IPS-18a (cell line): ENCODE measurements around the gene ZNF791.
"Not testable (repeated sequence)": the region's sequence is repeated elsewhere in the genome, so short reads cannot be mapped to it uniquely, and the experiment has no call there.

Experiments
- H3K27ac ChIP-seq: one replicate; pipeline ENCODE4 v1.5.1; 2013; ENCODE audit warnings: low read length
- H3K27me3 ChIP-seq: one replicate; pipeline ENCODE4 v1.6.1; 2013; ENCODE audit warnings: mild to moderate bottlenecking, low read length; ENCODE audit not compliant: control insufficient read depth, insufficient read depth
- H3K36me3 ChIP-seq: one replicate; pipeline ENCODE4 v1.6.1; 2013; ENCODE audit warnings: low read depth, low read length; ENCODE audit not compliant: control insufficient read depth
- H3K4me1 ChIP-seq: one replicate; pipeline ENCODE4 v1.6.1; 2013; ENCODE audit warnings: low read depth, low read length; ENCODE audit not compliant: control insufficient read depth
- H3K4me3 ChIP-seq: one replicate; pipeline ENCODE4 v1.5.1; 2013; ENCODE audit warnings: low read length
- H3K9ac ChIP-seq: one replicate; pipeline ENCODE4 v1.6.1; 2013; ENCODE audit warnings: mild to moderate bottlenecking, low read length, moderate library complexity
- H3K9me3 ChIP-seq: one replicate; pipeline ENCODE4 v1.6.1; 2013; ENCODE audit warnings: low read depth, low read length; ENCODE audit not compliant: control insufficient read depth

The ZNF791 gene

DNA sequence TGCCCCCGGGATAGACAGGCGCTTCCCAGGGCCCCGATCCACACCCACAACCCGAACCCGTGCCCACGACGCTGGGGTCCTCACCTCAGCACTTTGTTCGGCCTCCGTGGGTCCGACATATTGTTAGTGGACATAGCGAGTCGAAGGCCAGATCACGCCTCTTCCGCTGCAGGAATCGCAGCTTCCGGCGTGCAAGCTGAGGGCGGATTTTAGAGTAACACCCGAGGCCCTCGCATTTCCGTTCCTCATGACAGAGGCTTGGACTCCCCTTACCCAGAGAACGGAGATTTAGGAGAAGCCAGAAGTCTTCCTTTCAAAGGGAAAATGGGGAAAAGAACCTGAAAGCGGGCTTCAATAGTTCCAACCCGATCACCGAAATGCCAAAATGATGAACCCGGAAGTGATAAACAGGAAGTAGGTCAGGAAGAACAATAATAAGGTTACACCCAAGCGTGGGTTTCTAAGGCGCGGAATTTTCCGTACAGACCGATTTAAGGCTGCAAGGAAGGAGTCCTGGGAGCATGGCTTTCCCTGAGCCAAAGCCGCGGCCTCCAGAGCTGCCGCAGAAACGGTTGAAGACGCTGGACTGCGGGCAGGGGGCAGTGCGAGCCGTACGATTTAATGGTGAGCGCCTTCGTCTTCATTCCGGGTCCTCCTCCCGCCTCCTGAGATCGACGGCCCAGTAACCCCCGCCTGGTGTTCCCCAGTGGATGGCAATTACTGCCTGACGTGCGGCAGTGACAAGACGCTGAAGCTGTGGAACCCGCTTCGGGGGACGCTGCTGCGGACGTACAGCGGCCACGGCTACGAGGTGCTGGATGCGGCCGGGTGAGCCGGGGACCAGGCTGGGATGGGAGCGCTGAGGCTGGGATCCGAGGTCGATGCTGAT lies 58.8 kb downstream of the ZNF791 start:
- H3K9ac ChIP-seq: peak overlapping the region; percentile 78
- no peaks in the 10 kb centered on the region for H3K4me1 ChIP-seq
- peak overlapping the region; percentile 80 for H3K4me3 ChIP-seq
- peaks cover 13% of the 10 kb centered on the region for H3K36me3 ChIP-seq
- H3K27ac ChIP-seq: peak overlapping the region; percentile 94
- no peaks in the 10 kb centered on the region for H3K9me3 ChIP-seq
- no peaks in the 10 kb centered on the region for H3K27me3 ChIP-seq

- Histone ChIP-seq H3K27me3 (no peaks in the 10 kb centered on the region), H3K4me1 (no peaks in the 10 kb centered on the region), H3K36me3 (peaks cover 18% of the 10 kb centered on the region), H3K27ac (no peak overlapping the region), H3K4me3 (peak overlapping the region; percentile 80), H3K9ac (peak overlapping the region; percentile 78), H3K9me3 (no peaks in the 10 kb centered on the region)
Measured at GRCh38 chr19:12670159-12670928, 59.6 kb downstream of the ZNF791 start.

DNA sequence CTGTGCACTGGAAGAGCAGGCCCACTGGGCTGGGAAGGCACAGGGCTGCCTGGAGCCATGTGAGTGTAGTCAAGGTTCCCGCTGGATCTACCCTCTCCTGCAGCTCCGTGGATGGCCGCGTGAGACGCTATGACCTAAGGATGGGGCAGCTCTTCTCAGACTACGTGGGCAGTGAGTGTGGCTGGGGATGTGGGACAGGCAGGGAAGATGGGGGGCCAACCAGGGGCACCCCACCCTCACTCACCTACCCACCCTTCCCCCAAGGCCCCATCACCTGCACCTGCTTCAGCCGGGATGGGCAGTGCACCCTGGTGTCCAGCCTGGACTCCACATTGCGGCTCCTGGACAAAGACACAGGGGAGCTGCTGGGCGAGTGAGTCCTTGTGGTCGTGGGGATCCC lies 62.0 kb downstream of the ZNF791 start:
- Histone ChIP-seq H3K36me3 (peaks cover 38% of the 10 kb centered on the region), H3K9me3 (no peaks in the 10 kb centered on the region), H3K4me1 (no peaks in the 10 kb centered on the region), H3K27me3 (no peaks in the 10 kb centered on the region), H3K27ac (no peak overlapping the region), H3K9ac (no peak overlapping the region), H3K4me3 (no peak overlapping the region)

- H3K4me3 ChIP-seq: no peak overlapping the region
- H3K36me3 ChIP-seq: peaks cover 58% of the 10 kb centered on the region
- no peaks in the 10 kb centered on the region for H3K9me3 ChIP-seq
- H3K9ac ChIP-seq: no peak overlapping the region
- H3K27ac ChIP-seq: no peak overlapping the region
- no peaks in the 10 kb centered on the region for H3K4me1 ChIP-seq
- H3K27me3 ChIP-seq: no peaks in the 10 kb centered on the region
Measured at GRCh38 chr19:12675399-12675798, 64.7 kb downstream of the ZNF791 start.

GRCh38 chr19:12675940-12676339 lies 65.2 kb downstream of the ZNF791 start:
- no peak overlapping the region for H3K9ac ChIP-seq
- no peak overlapping the region for H3K27ac ChIP-seq
- no peaks in the 10 kb centered on the region for H3K27me3 ChIP-seq
- H3K4me1 ChIP-seq: no peaks in the 10 kb centered on the region
- H3K36me3 ChIP-seq: peaks cover 58% of the 10 kb centered on the region
- no peaks in the 10 kb centered on the region for H3K9me3 ChIP-seq
- no peak overlapping the region for H3K4me3 ChIP-seq

GRCh38 chr19:12676384-12676792 lies 65.7 kb downstream of the ZNF791 start:
- Histone ChIP-seq H3K9me3 (no peaks in the 10 kb centered on the region), H3K27ac (no peak overlapping the region), H3K9ac (no peak overlapping the region), H3K36me3 (peaks cover 58% of the 10 kb centered on the region), H3K27me3 (no peaks in the 10 kb centered on the region), H3K4me3 (no peak overlapping the region), H3K4me1 (no peaks in the 10 kb centered on the region)

- no peak overlapping the region for H3K9ac ChIP-seq
- H3K4me3 ChIP-seq: no peak overlapping the region
- H3K36me3 ChIP-seq: peaks cover 58% of the 10 kb centered on the region
- no peak overlapping the region for H3K27ac ChIP-seq
- H3K9me3 ChIP-seq: no peaks in the 10 kb centered on the region
- H3K4me1 ChIP-seq: no peaks in the 10 kb centered on the region
- H3K27me3 ChIP-seq: no peaks in the 10 kb centered on the region
Measured at GRCh38 chr19:12676928-12677327, 66.2 kb downstream of the ZNF791 start.

DNA sequence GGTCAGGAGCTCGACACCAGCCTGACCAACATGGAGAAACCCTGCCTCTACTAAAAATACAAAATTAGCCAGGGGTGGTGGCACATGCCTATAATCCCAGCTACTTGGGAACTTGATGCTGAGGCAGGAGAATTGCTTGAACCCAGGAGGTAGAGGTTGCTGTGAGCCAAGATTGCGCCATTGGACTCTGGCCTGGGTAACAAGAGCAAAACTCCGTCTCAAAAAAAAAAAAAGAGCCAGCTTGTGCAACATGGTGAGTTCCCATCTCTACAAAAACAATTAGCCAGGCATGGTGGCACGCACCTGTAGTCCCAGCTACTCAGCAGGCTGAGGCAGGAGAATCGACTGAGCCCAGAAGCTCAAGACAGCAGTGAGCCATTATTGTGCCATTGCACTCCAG lies 67.3 kb downstream of the ZNF791 start:
- not testable (repeated sequence) for H3K4me3 ChIP-seq, H3K27me3 ChIP-seq, H3K9me3 ChIP-seq, H3K27ac ChIP-seq, H3K9ac ChIP-seq, H3K4me1 ChIP-seq
- peaks cover 56% of the 10 kb centered on the region for H3K36me3 ChIP-seq

- Histone ChIP-seq H3K4me1 (no peaks in the 10 kb centered on the region), H3K27ac (no peak overlapping the region), H3K9me3 (no peaks in the 10 kb centered on the region), H3K27me3 (no peaks in the 10 kb centered on the region), H3K4me3 (no peak overlapping the region), H3K36me3 (peaks cover 43% of the 10 kb centered on the region), H3K9ac (no peak overlapping the region)
Measured at GRCh38 chr19:12680034-12680433, 69.3 kb downstream of the ZNF791 start.

DNA sequence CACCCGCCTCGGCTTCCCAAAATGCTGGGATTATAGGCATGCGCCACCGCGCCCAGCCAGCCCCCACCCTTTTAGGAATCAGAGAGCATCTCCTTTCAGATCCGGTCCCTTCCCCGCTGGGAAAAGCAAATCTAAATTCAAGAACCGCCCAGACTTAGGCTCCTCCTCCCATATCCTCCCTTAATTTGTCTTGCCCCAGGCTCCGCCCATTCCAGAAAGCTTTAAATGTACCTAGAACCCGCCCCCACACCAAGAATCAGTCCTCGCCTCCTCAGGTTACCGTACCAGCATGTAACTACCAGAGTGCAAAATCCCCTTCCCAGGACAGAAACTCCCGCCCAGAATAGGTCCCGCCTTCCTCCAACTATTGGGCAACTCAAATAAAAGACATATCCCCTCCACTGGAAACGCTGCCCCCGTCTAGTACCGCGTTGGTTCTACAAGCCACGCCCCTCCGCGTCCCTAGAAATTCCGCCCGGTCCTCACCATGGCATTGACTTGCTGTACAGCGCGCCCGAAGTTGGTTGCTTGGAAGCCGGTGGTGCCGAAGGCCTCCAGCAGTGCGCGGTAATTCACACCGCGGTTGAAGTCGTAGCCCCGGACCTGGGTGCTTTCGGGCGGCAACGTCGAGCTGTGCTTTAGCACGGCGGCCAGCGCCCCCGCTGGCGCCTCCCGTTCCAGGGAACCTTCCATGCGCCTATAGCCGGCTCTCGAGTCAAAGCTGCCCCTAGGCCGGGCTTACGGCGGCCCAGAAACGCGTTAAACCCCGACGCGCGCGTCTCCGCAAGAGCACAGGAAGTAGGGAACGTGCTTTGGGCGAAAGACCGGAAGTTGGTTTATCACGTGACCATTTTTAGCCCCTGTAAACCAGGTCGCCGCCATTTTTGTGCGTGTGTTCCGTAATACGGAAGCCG lies 70.6 kb downstream of the ZNF791 start, which contains the start of gene DHPS:
Gene DHPS, minus strand, starts transcription at position 807 of the 914 bp plus-strand sequence. Its CDS starts 114 bp downstream, at position 693.
- Histone ChIP-seq H3K27ac (peak within 1 kb of the TSS; percentile 83), H3K4me1 (no peaks in the 10 kb centered on the region), H3K27me3 (no peaks in the 10 kb centered on the region), H3K36me3 (peaks cover 31% of the 10 kb centered on the region), H3K9ac (peak within 1 kb of the TSS; percentile 96), H3K4me3 (peak within 1 kb of the TSS; percentile 83), H3K9me3 (no peaks in the 10 kb centered on the region)
